Endometrium (tissue), 2 donors: Measurements from ENCODE around the gene MRGPRD.

ENCODE experiments used
- FAIRE-seq: peaks from 2 replicates; lab custom pipeline; 2012; peaks lifted over from hg19 to GRCh38; lab: Jason Lieb, UNC
- donor health status: control.
- donor health status: control.

Gene MRGPRD

GRCh38 chr11:68968306-68969250 is 12.2 kb downstream of the MRGPRD start:
- no peak for FAIRE-seq

- no peak for FAIRE-seq
These were observed 13.6 kb downstream of the MRGPRD start for GRCh38 chr11:68966894-68967780.

GRCh38 chr11:68965901-68966853 is 14.6 kb downstream of the MRGPRD start:
- FAIRE-seq: no peak

GRCh38 chr11:68963779-68964178 is 17.0 kb downstream of the MRGPRD start:
- no peak for FAIRE-seq

- FAIRE-seq: no peak
These were observed 18.1 kb downstream of the MRGPRD start for GRCh38 chr11:68962527-68963250.

GRCh38 chr11:68961245-68961644 is 19.5 kb downstream of the MRGPRD start:
- FAIRE-seq: no peak

GRCh38 chr11:68960294-68961071 is 20.3 kb downstream of the MRGPRD start:
- FAIRE-seq: no peak

- FAIRE-seq: no peak
These were observed 21.1 kb downstream of the MRGPRD start for GRCh38 chr11:68959465-68960293.

- FAIRE-seq: no peak
These were observed 22.6 kb downstream of the MRGPRD start for GRCh38 chr11:68958211-68958610.

- FAIRE-seq: no peak
These were observed 24.1 kb downstream of the MRGPRD start for GRCh38 chr11:68956547-68957254.

GRCh38 chr11:68956142-68956541 is 24.6 kb downstream of the MRGPRD start:
- no peak for FAIRE-seq

- FAIRE-seq: no peak
These were observed 25.2 kb downstream of the MRGPRD start for GRCh38 chr11:68955607-68955958.

GRCh38 chr11:68954836-68955606 is 25.8 kb downstream of the MRGPRD start:
- FAIRE-seq: no peak

- no peak for FAIRE-seq
These were observed 30.0 kb downstream of the MRGPRD start for GRCh38 chr11:68950762-68951161.

- no peak for FAIRE-seq
These were observed 30.5 kb downstream of the MRGPRD start for GRCh38 chr11:68950270-68950669.

GRCh38 chr11:68948935-68949334 is 31.9 kb downstream of the MRGPRD start:
- FAIRE-seq: no peak

- no peak for FAIRE-seq
These were observed 32.3 kb downstream of the MRGPRD start for GRCh38 chr11:68948496-68948895.

GRCh38 chr11:68947151-68947550 is 33.6 kb downstream of the MRGPRD start:
- no peak for FAIRE-seq
